Measurements from ENCODE around the gene MUC12.

- TF ChIP-seq POLR2AphosphoS5 (IDR thresholded peaks at IDR 0.05; ENCODE audit: low read depth, low read length) (no peak), SIN3A (IDR thresholded peaks at IDR 0.05; ENCODE audit: borderline replicate concordance, insufficient read depth, low read depth, low read length) (no peak), REST (IDR thresholded peaks at IDR 0.05; ENCODE audit: insufficient read depth in 1 of 2, low read depth in 2 of 2, low read length in 1 of 2) (no peak)
- TF ChIP-seq, protein P1, sequence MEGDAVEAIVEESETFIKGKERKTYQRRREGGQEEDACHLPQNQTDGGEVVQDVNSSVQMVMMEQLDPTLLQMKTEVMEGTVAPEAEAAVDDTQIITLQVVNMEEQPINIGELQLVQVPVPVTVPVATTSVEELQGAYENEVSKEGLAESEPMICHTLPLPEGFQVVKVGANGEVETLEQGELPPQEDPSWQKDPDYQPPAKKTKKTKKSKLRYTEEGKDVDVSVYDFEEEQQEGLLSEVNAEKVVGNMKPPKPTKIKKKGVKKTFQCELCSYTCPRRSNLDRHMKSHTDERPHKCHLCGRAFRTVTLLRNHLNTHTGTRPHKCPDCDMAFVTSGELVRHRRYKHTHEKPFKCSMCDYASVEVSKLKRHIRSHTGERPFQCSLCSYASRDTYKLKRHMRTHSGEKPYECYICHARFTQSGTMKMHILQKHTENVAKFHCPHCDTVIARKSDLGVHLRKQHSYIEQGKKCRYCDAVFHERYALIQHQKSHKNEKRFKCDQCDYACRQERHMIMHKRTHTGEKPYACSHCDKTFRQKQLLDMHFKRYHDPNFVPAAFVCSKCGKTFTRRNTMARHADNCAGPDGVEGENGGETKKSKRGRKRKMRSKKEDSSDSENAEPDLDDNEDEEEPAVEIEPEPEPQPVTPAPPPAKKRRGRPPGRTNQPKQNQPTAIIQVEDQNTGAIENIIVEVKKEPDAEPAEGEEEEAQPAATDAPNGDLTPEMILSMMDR (IDR thresholded peaks at IDR 0.05), result no peak
Observed at GRCh38 chr7:100968031-100968430, 1.3 kb upstream of the MUC12 start.
